ENCODE data around the gene ARSG. TPM values are rescaled to one million over a fixed set of nuclear protein-coding genes. Genes with fewer than 3 reads are reported as not detected.
A peak's percentile ranks its signal among the peaks of the same experiment; 100 is the strongest.

The ARSG gene
- total and polyA plus RNA-seq, 9 of the 15 experiments (the other 6 are each of a cell fraction or from before 2014, with no cell fraction given), result 1.0 to 5.6 (median 1.8) TPM

- H3K36me3 ChIP-seq (ENCODE audit: control insufficient read depth, insufficient read depth, low read length), result no peaks in the 10 kb centered on the region
- no peaks in the 10 kb centered on the region for H3K27me3 ChIP-seq (ENCODE audit: control insufficient read depth in 2 of 2, insufficient read depth in 2 of 2, low read length in 2 of 2)
- no peaks in the 10 kb centered on the region for H3K9me1 ChIP-seq (ENCODE audit: control insufficient read depth, insufficient read depth, low read length)
- peak overlapping the region; percentile 88 for H2AFZ ChIP-seq (ENCODE audit: low read depth, low read length)
- peak overlapping the region; percentile 46 to 92 for H3K9ac ChIP-seq (ENCODE audit: insufficient read depth in 1 of 2, low read depth in 2 of 2, low read length in 2 of 2)
- ChIA-PET CTCF (ENCODE audit: low intra/inter-chr PET ratio) (no interaction called here), POLR2A (interaction anchor here (0.9 to 3.0 kb wide), 6 partner anchors 10 to 23 kb away, joined by 3 to 12 read pairs (median 4); no protein-coding TSS in a partner anchor)
- ATAC-seq (peak; percentile 2; the same call in 2 of the 3 replicates), FAIRE-seq (no peak), DNase-seq (ENCODE audit: extremely low read depth in 1 of 4, low spot score in 3 of 4) (no peak)
- in situ Hi-C loops (cut with MboI), result loop anchor here (25.0 kb wide), 1 partner anchor 494 kb away; no protein-coding TSS in a partner anchor
- H3K27ac ChIP-seq (ENCODE audit: extremely low read depth, low read depth, low read length), result peak overlapping the region; percentile 12; the same call in 1 of the 3 replicates
- H3K79me2 ChIP-seq (ENCODE audit: control insufficient read depth, insufficient read depth, low read length), result no peaks in the 10 kb centered on the region
- WGBS (ENCODE audit: insufficient coverage, low coverage, missing lambda C conversion rate), result 39% methylated on average over 22 of the region's 23 CpGs
- H3K4me3 ChIP-seq, result peak overlapping the region; percentile 57
- H3K4me1 ChIP-seq (replicated peaks in 1 of 2; ENCODE audit: control insufficient read depth in 2 of 2, insufficient read depth in 2 of 2, low read length in 2 of 2), result peaks cover 13 to 32% of the 10 kb centered on the region in 2 experiments
- peak overlapping the region; percentile 81 for H3K4me2 ChIP-seq (ENCODE audit: insufficient read depth, low read length)
- TSS peak; percentile 55 for BruUV-seq (replicated peaks)
- H4K20me1 ChIP-seq (replicated peaks; ENCODE audit: control insufficient read depth, insufficient read depth, low read length), result no peaks in the 10 kb centered on the region
- no peaks in the 10 kb centered on the region for H3K9me3 ChIP-seq (replicated peaks; ENCODE audit: control insufficient read depth, insufficient read depth, low read depth, low read length)
- intact Hi-C loops (cut with micrococcal nuclease), result loop anchor here (2.0 kb wide), 1 partner anchor 20 kb away; no protein-coding TSS in a partner anchor
- no peak for TF ChIP-seq MCM2 (IDR thresholded peaks at IDR 0.05; ENCODE audit: low read depth)
- no peak for TF ChIP-seq ATF2 (CRISPR knock-in tag; IDR thresholded peaks at IDR 0.05)
- TF ChIP-seq ZBTB17 (CRISPR knock-in tag; IDR thresholded peaks at IDR 0.05), result 0 out of 2 replicates have a peak, but pooled peaks have one; percentile 16
- 0 out of 2 replicates have a peak, but pooled peaks have one; percentile 4 for TF ChIP-seq CEBPB (tag; IDR thresholded peaks at IDR 0.05)
- TF ChIP-seq RFX7 (CRISPR knock-in tag; IDR thresholded peaks at IDR 0.05), result no peak
- TF ChIP-seq MLLT1 (IDR thresholded peaks at IDR 0.05), result no peak
- TF ChIP-seq KLF13 (tag; IDR thresholded peaks at IDR 0.05; ENCODE audit: borderline replicate concordance, low read depth), result no peak
- no peak for TF ChIP-seq RBFOX2 (IDR thresholded peaks at IDR 0.05; ENCODE audit: low read depth, low read length)
- no peak for TF ChIP-seq U2AF2 (optimal IDR thresholded peaks at IDR 0.05; ENCODE audit: low read depth, low read length)
- no peak for TF ChIP-seq ETV6 (IDR thresholded peaks at IDR 0.05; ENCODE audit: borderline replicate concordance in 1 of 2, low read depth in 2 of 2, low read length in 1 of 2)
- no peak for TF ChIP-seq ETV6 (CRISPR knock-in tag; IDR thresholded peaks at IDR 0.05; ENCODE audit: borderline replicate concordance)
- 0 out of 2 replicates have a peak, but pooled peaks have one; percentile 29 for TF ChIP-seq GABPA (tag; conservative IDR thresholded peaks at IDR 0.05; ENCODE audit: low read depth)
- TF ChIP-seq CHCHD3 (CRISPR knock-in tag; IDR thresholded peaks at IDR 0.05), result no peak
- no peak for TF ChIP-seq SIN3A (IDR thresholded peaks at IDR 0.05; ENCODE audit: borderline replicate concordance in 2 of 2, control insufficient read depth in 1 of 2, low read depth in 2 of 2, low read length in 2 of 2)
- TF ChIP-seq NKRF (IDR thresholded peaks at IDR 0.05; ENCODE audit: borderline replicate concordance), result 0 out of 2 replicates have a peak, but pooled peaks have one; percentile 15
These were observed 165.3 kb downstream of the ARSG start for GRCh38 chr17:68456339-68457167.
